Ascending aorta (tissue), 2 donors: ENCODE results near the gene SF3B2. TPM values are rescaled to one million over a fixed set of nuclear protein-coding genes. Genes with fewer than 3 reads are reported as not detected.
"Not testable (repeated sequence)": the region's sequence is repeated elsewhere in the genome, so short reads cannot be mapped to it uniquely, and the experiment has no call there.

ENCODE experiments used
- DNase-seq, 2 donors: peaks; one replicate each; pipeline ENCODE4 v3.0.0-alpha.2; 2019; ENCODE audit warnings: low spot score in 2 of 2
- H3K27ac ChIP-seq, 2 donors: fragments of 200-600 bp; sonication (generic); one replicate each; pipeline ENCODE4 v1.5.1; 2016 to 2017; ENCODE audit warnings: mild to moderate bottlenecking in 1 of 2
- H3K27me3 ChIP-seq: fragments of 200-600 bp; sonication (generic); one replicate; pipeline ENCODE4 v1.5.1; 2017
- H3K36me3 ChIP-seq, 2 donors: fragments of 200-600 bp; sonication (generic); one replicate each; pipeline ENCODE4 v1.5.1; 2016
- H3K4me1 ChIP-seq, 2 donors: fragments of 200-600 bp; sonication (generic); one replicate each; pipeline ENCODE4 v1.5.1; 2016 to 2017; ENCODE audit warnings: mild to moderate bottlenecking in 1 of 2
- H3K4me3 ChIP-seq, 2 donors: fragments of 200-600 bp; sonication (generic); one replicate each; pipeline ENCODE4 v1.5.1; 2016 to 2017; ENCODE audit warnings: mild to moderate bottlenecking in 1 of 2
- H3K9me3 ChIP-seq, 2 donors: fragments of 200-600 bp; sonication (generic); one replicate each; pipeline ENCODE4 v1.5.1; 2016
- CTCF ChIP-seq, 3 experiments: fragments of 200-600 bp in 2 of 3; fragments of 450-650 bp in 1 of 3; sonication (generic) in 2 of 3; IDR thresholded peaks; one replicate each; pipeline ENCODE4 v1.5.1; 2016 to 2019; ENCODE audit warnings: antibody characterized with exemption in 3 of 3, mild to moderate bottlenecking in 1 of 3, moderate library complexity in 1 of 3
- intact Hi-C: fragments of 100-400 bp; cut with DNase I; formaldehyde crosslinking; loops from one replicate; pipeline ENCODE4 v1.15.1; 2023
- total RNA-seq: library from RNA; depleted of rRNA; stranded (reverse); fragments of >200 nt; gene quantifications from one replicate; pipeline ENCODE4 v1.1.0, GENCODE V29; 2016

Gene SF3B2
- total RNA-seq, 1 donor from 2014 or later = 128 TPM

- no peak for TF ChIP-seq CTCF (IDR thresholded peaks at IDR 0.05)
- peak in 1 of 2 donors; percentile 85 for DNase-seq
- H3K36me3 ChIP-seq = no peaks in the 10 kb centered on the region
- no peak overlapping the region for H3K4me3 ChIP-seq
- no peaks in the 10 kb centered on the region for H3K9me3 ChIP-seq
- H3K4me1 ChIP-seq = peaks cover 22 to 40% of the 10 kb centered on the region in 2 donors
- no peaks in the 10 kb centered on the region for H3K27me3 ChIP-seq
- intact Hi-C loops = no loop called here
- H3K27ac ChIP-seq = peak overlapping the region; percentile 75 to 79
Measured at GRCh38 chr11:66020618-66021357, 31.4 kb upstream of the SF3B2 start.

- no peaks in the 10 kb centered on the region for H3K27me3 ChIP-seq
- H3K36me3 ChIP-seq = no peaks in the 10 kb centered on the region
Measured at GRCh38 chr11:66022401-66023185, 29.6 kb upstream of the SF3B2 start.

GRCh38 chr11:66023186-66023440, 29.1 kb upstream of the SF3B2 start:
- H3K27ac ChIP-seq, DNase-seq, H3K36me3 ChIP-seq, intact Hi-C loops, H3K27me3 ChIP-seq, H3K9me3 ChIP-seq: not testable (repeated sequence)
- Histone ChIP-seq H3K4me3 (peak overlapping the region in 1 of 2 donors; percentile 58), H3K4me1 (peaks cover 15 to 25% of the 10 kb centered on the region in 2 donors)

More at GRCh38 chr11:66022401-66023185, 29.6 kb upstream of the SF3B2 start:
- peak overlapping the region; percentile 27 to 58 for H3K4me3 ChIP-seq
- TF ChIP-seq CTCF (IDR thresholded peaks at IDR 0.05) = peak; percentile 95 to 99 (median 99)
- H3K4me1 ChIP-seq = peaks cover 15 to 25% of the 10 kb centered on the region in 2 donors
- H3K27ac ChIP-seq = peak overlapping the region; percentile 75 to 79
- no peaks in the 10 kb centered on the region for H3K9me3 ChIP-seq
- intact Hi-C loops = loop anchor here (1.0 kb wide), 2 partner anchors 20 to 33 kb away; partner anchors contain the start of genes BANF1 and EIF1AD
- peak in 1 of 2 donors; percentile 88 for DNase-seq

- Histone ChIP-seq H3K27ac (no peak within 1 kb of the TSS), H3K36me3 (no peaks in the 10 kb centered on the region), H3K4me3 (no peak within 1 kb of the TSS), H3K9me3 (no peaks in the 10 kb centered on the region), H3K27me3 (no peaks in the 10 kb centered on the region), H3K4me1 (peaks cover 9 to 20% of the 10 kb centered on the region in 2 donors)
- no peak for TF ChIP-seq CTCF (IDR thresholded peaks at IDR 0.05)
- no peak for DNase-seq
- intact Hi-C loops = no loop called here
Measured at GRCh38 chr11:66026017-66026529, 26.1 kb upstream of the SF3B2 start, which contains the start of gene CATSPER1. TSS of gene CATSPER1 (minus strand) at chr11:66026479. CDS start at chr11:66026379, 100 bp downstream.

- H3K36me3 ChIP-seq = no peaks in the 10 kb centered on the region
- no peaks in the 10 kb centered on the region for H3K9me3 ChIP-seq
- intact Hi-C loops = no loop called here
- TF ChIP-seq CTCF (IDR thresholded peaks at IDR 0.05) = no peak
- H3K4me3 ChIP-seq = no peak overlapping the region
- no peaks in the 10 kb centered on the region for H3K27me3 ChIP-seq
- no peak overlapping the region for H3K27ac ChIP-seq
- H3K4me1 ChIP-seq = no peaks in the 10 kb centered on the region
- no peak for DNase-seq
Measured at GRCh38 chr11:66032957-66033735, 19.0 kb upstream of the SF3B2 start.
